Stimulated activated CD4-positive, alpha-beta T cell treated with anti-CD3 and anti-CD28 coated beads, Interleukin-15, amount 100 ng/mL, for 48 hours (primary cell): Measurements from ENCODE around the gene SPACA6.

ENCODE experiments used
- DNase-seq, 2 donors: peaks; one replicate each; pipeline ENCODE4 v3.0.0-alpha.2; 2020; ENCODE audit warnings: low read depth in 2 of 2

The SPACA6 gene

DNA sequence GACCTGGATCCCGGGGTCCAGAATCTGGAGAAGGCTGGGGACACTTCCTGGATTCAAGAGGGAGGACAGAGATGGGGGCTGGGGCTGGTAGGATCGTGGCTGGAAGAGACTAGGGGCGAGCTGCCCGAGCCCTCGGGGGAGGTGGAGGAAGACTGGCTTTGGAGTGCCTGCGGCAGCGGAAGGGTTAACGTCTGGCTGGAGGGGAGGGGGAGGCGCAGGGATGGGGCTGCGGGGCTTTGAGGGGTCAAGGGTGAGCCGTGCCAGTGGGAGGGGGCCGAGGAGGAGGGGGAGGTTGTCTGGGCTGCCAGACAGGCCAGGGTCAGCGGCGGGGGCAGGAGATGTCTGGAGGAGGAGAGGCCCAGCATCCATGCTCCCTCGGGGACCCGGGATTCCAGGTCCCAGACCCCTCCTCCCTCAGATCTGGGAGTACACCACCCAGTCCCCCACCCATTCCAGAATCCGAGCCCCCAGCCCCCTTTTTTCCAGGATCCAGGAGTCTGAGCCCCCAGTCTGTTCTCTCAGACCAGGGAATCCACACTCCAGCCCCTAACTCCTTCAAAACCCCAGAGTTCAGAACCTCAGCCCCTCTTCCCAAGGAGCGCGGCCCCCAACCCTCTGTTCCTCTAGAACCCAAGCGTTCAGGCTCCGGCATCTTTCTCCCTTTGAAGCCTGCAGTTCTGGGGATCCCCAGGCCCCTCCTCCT is 3.2 kb upstream of the SPACA6 start:
- no peak for DNase-seq

DNA sequence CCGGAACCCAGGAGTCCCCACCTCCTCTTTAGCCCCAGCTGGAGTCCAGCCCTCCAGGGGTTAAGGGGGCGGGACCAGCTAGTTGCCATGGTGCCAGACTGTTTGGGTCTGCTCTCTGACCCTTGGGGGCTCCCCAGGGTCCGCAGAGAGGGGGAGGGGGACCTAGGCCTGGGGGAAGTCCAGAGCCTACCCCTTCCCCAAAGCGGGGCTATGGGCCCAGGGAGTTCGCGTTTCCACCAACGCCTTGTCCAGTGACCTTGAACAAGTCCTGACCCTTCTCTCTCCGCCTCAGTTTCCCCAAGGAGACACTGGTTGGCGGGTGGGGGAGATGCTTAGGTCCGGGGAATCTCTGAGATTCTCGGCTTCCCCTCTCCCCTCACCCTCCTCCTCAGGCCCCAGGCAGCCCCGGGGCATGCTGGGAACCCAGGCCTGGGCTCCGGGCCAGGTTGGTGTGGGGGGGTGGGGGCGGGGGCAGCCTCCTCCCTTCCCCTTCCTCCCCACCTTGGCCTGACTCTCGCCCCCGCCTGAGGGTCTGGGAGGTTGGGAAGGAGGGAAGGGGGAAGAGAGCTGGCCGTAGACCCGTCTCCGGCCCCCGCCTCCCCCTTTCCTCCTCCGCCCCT is 2.6 kb upstream of the SPACA6 start:
- DNase-seq, result peak; percentile 47 to 69

DNA sequence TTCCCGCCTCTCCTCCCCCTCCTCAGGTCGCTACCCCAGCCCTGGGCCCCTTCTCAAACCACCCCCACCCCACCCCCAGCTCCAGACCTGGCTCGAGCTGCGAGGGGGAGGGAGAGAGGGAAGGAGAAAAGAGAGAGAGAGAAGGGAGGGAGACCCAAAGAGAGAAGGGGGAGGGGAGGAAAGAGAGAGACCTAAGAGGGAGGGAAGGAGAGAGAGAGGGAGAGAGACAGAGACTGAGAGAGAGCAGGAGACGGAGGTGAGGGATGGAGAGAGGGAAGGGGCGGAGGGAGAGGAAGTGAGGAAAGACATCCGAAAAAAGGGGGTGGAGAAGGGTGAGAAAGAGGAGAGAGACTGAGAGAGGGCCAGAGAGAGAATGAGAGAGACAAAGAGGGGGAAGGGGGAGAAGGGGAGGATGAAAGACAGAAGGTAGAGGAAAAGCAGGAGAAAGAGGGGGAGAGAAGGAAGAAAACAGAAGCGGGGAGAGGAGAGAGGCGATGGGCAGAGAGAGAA is 2.0 kb upstream of the SPACA6 start:
- no peak for DNase-seq

DNA sequence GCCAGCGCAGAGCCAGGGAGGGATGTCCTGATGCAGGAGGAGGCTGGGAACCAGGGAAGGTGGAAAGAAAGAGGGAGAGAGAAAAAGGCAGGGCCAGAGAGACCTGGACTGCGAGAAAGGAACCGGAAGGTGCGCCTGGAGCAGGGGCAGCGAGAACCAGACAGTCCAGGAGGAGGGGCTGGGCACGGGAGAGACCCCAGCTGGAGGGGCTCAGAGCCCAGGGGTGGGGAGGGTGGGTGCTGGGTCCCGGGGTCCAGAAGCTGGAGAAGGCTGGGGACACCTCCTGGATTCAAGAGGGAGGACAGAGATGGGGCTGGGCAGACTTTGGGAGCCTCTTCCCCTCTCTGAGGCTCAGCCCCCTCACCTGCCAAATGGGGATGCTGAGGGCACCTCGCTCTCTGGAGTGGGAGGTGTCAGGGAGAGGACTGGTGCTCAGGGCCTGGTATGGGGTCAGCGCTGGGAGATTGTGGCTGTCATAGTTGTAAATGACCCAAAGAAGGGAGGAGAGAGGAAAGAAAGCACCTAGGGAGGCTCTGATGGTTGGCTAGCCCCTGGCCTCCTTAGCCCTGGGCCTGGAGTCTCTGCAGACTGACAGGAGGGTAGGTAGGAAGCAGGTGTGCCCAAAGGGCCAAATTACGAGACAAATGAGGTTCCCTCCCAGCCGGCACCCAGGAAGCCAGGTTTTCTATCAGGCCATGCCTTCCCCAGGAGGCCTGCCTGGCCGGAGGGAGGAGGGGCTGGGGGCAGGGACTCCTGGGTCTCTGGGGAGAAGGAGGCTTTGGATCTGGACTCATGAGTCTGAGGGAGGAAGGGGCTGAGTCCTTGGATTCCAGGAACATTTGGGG is 1.3 kb upstream of the SPACA6 start:
- DNase-seq, result no peak

DNA sequence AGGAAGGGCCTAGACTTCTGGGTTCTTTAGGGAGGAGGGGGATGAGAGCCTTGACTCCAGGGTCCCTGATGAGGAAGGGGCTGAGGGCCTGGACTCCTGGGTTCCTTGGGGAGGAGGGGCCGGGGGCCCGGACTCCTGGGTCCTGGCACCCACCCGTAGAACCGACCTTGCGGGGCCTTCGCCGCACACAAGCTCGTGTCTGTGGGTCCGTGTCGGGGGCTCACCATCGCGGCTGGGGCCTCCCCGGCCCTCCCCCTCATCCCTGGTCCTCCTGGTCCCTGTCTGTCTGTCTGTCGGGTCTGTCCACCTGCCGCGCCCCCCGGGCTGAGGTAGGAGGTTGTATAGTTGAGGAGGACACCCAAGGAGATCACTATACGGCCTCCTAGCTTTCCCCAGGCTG is 662 bp upstream of the SPACA6 start:
- DNase-seq, result no peak

DNA sequence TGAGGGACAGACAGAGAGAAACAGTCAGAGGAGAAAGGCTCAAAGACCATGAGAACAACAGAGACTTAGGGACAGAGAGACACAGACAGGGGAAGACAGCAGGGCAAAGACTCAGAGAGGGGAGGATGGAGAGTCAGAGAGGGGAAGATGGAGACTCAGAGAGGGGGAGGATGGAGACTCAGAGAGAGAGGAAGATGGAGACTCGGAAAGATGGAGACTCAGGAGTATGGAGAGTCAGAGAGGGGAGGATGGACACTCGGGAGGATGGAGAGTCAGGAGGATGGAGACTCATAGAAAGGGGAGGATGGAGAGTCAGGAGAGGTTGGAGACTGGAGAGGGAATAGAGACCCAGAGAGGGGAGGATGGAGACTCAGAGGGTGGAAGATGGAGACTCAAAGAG is 689 bp downstream of the SPACA6 start:
- DNase-seq, result no peak

DNA sequence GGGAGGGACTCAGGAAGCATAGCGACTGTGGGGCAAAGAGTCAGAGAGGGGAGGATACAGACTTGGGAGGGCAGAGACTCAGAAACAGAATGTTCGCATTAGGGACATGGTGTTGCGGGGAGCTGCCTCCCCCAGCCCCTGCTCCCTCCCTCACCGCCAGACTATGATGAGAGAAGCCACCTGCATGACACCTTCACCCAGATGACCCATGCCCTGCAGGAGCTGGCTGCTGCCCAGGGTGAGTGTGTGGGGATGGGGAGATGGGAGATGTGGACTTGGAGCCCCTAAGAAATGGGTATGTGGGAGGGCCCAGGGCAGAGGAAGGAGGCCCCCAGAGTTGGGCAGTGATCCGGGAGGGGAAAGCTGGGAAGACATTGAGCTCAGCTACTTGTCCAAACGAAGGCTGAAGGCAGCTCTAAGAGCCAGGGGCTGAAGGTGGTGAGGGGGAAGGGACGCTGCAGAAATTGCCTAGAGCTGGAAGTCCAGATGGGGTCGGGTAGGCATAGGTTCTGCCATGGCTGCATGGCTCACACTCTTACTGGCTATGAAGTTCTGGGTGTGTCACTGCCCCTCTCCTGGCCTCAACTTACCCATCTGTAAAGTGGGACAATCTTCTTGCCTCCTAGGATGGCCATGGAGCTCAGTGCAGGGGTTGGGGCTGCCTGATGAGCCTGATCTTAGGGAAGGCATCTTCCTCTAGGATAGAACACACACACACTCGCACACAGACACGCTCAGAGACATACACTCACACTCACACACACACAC is 1.4 kb downstream of the SPACA6 start:
- no peak for DNase-seq

DNA sequence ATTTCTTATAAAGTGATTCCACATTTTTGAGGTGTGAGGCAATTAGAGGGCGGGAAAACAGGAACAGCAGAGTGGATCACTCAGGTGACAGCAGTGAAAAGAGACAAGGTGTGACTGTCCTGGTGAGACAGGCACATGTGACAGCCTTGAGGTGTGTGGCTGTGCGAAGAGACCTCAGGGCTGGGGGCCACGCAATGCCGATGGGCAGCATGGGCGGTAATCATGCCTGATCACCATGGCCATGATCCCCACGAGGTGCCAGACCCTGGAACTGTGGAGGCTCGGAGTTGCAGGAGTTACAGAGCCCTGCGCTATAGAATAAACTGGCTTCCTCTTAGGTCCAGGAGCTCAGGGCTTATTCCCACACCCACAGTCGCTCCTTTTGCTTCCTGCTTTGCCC is 2.0 kb downstream of the SPACA6 start:
- no peak for DNase-seq

DNA sequence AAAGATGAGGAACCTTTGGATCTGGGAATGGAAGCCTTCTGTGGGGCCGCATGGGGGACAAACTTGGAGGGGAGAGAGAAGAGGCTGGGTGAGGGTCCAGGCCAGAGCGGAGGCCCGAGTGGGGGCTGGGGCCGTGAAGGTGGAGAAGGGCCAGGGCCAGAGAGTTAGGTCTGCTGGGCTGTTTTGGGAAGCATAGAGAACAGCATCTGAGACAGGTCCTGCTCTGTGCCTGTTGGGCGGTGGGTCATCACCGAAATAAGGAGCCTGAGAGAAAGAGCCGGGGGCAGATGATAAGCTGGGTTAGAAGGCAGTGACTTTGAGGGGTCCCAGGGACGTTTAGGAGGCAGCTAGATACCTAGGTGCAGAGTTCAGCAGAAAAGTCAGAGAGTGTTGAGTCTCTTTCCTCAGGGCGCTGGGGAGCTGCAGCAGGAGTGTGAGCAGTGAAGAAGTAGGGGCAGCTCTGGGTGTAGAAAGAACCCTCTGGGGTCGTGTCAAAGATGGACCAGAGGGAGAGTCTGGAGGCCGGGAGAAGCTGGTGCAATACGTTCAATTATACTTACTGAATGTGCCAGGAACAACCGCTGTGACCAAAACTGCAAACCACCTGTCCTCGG is 2.7 kb downstream of the SPACA6 start:
- DNase-seq, result no peak

DNA sequence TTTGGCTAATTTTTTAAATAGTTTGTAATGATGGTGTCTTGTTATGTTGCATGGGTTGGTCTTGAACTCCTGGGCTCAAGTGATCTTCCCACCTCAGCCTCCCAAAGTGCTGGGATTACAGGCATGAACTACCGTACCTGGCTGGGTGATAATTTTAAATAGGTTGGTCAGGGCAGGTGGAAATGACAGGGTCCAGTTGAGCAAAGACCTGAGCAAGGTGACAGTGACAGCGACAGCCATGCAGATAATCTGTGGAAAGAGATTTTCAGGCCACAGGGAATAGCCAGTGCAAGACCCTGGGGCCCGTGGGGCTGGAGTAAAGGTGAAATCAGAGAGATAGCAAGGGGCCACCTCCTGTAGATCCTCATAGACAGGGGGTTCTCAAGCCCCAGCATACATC is 3.5 kb downstream of the SPACA6 start:
- DNase-seq, result no peak

DNA sequence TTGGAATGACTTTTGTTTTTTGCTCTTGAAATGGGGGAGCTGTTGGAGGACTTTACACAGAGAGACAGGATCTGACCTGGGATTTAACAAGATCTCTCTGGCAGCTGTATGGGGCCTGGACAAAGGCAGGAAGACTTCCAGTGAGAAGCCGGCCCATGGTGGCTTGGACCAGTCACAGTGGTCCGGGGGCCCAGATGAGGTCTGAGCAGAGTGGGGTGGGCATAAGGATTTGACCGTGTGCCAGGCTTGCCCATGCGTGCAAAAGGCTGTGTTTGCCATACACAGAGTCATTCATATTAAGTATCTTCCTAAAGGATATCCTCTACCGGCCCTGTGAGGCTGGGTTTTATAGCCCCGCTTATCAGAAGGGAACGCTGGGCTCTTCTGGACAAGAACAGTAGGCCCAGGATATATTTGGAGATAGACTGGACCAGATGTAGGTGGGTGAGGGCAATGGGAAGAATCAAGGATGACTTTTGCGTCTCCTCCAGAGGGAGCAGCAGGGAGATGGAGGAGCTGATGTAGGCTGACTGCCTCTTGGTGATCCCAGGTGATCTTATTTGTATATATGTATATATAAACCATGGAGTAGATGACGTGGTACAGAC is 4.1 kb downstream of the SPACA6 start:
- no peak for DNase-seq

DNA sequence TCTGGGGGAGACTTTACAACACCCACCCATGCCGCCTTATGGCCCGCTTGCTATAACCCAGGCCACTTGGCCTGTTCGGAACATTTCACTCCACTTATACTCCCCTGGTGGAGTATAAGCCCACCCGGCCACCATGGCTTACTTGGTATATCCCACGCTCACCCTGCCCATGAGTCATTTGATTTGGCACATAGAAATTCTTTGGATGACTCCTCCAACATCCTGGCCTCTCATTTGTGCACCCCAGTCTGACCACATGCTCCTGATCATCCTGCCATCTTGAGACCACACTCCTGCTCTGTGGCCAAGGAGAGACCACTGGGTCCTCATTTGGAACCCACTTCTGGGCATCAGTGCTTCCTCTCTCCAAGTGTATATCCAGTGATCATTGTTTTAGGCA is 5.2 kb downstream of the SPACA6 start:
- DNase-seq, result no peak

DNA sequence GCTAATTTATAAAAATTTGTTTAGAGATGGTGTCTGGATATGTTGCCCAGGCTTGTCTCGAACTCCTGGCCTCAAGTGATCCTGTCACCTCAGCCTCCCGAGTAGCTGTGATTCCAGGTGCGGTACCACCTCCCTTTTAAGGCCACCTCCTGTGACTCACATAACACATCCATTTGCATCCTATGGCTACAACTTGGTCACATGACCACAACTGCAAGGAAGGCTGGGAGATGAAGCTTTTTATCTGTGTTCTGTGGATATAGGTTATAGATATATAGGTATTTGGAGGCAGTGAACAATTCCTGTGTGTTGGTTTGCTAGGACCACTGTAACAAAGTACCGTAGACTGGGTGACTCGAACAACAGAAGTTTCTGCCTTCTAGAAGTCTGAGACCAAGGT is 6.0 kb downstream of the SPACA6 start:
- DNase-seq, result no peak

DNA sequence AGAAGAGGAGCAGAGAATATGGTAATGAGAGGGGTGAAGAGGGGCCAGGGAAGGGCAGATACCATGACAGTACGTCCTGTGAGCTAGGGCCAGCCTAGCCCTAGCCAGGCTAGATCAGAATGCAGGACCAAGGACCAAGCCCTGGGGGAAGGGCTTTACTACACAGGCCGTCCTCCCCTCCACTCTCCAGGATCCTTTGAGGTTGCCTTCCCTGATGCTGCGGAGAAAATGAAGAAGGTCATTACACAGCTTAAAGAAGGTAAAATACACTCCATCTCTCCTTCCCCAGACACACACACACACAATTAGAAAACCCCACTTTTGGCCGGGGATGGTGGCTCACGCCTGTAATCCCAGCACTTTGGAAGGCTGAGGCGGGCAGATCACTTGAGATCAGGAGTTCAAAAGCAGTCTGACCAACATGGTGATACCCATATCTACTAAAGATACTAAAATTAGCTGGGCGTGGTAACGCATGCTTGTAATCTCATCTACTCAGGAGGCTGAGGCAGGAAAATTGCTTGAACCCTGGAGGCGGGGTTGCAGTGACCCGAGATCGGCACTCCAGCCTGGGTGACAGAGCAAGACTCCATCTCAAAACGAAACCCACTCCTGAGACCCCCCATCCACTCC is 8.5 kb downstream of the SPACA6 start:
- DNase-seq, result no peak

DNA sequence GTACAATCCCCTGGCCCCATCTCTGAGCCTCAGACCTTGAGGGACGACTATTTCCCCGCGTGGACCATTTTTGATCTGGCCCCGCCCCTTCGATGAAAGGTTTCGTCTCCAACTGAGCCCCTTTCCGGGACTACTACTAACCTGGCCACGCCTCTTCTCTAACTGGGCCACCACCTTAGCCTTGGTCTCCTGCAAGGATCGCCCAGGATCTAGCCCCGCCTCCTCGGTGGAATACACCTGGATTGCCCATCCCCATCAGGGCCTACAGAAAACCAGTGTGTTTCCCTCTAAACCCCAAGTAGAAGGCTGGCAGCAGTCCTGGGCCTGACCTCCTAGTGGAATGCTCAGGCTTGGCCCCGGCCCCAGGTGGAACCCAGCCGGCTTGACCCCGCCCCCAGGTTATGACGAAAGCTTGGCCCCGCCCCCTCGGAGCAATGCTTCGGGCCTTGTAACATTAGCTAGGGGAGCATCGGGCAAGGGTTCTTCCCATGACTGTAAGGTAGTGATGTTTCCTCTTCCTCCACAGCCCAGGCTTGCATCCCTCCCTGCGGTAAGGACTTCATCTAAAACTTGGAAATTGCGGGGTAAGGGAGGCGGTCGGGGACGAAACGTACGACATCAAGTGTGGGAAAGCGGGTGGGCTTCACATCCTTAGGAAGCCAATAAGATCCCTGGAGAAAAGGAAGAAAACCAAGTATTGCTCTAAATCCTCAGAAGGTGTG is 9.1 kb downstream of the SPACA6 start:
- DNase-seq, result peak in 1 of 2 donors; percentile 49

DNA sequence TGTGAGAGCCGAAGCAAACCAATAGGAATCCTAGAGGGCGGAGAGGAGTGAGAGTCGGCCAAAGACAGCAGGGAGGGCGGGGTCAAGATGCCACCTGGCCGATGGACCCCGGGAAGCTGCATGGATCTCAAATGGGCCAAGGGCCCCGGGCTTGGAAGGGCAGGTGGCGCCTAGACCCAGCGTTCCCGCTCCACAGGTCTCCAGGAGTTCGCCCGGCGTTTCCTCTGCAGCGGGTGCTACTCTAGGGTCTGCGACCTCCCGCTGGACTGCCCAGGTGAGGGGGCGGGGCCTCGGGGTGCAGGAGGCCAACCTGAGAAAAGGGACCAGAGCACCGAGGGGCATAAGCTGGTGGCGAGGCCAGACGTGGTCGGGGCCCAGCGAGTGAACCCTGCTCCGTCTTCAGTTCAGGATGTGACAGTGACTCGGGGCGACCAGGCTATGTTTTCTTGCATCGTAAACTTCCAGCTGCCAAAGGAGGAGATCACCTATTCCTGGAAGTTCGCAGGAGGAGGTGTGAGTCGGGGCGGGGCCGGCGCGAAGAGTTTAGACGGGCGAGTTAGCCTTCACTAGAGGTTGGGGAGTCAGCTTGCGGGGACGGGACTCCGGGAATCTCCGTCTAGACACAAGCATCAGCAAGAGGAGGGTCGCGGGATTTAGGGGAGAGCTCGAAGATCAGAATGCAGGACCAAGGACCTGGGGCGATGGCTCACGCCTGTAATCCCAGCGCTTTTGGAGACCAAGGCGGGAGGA is 9.9 kb downstream of the SPACA6 start:
- no peak for DNase-seq

DNA sequence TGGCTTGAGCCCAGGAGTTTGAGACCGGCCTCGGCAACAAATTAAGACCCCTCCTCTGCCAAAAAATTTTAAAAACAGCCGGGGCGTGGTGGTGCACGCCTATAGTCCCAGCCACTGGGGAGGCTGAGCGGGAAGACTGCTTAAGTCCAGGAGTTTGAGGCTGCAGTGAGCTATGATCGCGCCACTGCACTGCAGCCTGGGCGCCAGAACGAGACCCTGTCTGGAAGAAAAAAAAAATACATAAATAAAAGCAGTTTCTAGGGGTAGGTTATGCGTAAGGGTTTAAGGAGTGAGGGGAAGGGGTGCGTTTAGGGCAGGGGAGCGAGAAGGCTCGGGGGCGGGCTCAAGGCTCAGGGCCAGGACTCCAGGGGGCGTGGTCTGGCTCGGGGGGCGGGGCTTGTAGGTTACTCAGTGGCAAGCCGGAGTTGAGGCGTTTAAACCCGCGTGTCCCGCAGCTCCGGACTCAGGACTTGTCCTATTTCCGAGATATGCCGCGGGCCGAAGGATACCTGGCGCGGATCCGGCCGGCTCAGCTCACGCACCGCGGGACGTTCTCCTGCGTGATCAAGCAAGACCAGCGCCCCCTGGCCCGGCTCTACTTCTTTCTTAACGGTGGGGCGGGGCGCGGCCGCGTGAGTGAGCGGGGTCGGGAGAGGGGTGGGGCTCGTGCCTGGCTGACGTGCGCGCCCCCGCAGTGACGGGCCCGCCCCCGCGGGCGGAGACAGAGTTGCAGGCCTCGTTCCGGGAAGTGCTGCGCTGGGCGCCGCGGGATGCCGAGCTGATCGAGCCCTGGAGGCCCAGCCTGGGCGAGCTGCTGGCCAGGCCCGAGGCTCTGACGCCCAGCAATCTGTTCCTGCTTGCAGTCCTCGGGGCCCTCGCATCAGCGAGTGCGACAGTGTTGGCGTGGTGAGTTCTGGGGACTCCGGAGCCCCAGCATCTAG is 10.7 kb downstream of the SPACA6 start:
- peak; percentile 89 to 95 for DNase-seq

DNA sequence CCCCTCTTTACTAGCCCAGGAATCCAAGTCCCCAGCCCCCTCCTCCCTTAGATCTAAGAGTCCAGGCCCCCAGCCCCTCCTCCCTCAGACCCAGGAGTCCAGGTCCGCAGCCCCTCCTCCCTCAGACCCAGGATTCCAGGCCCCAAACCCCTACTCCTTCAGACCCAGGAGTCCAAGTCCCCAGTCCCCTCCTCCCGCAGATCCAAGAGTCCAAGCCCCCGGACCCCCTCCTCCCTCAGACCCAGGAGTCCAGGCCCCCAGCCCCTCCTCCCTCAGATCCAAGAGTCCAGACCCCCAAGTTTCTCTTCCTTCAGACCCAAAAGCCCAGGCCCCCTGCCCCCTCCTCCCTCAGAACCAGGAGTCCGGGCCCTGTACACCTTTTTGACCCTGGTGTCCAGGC is 11.5 kb downstream of the SPACA6 start:
- DNase-seq, result no peak
